Measurements from ENCODE around the gene APLN. TPM values are rescaled to one million over a fixed set of nuclear protein-coding genes. Genes with fewer than 3 reads are reported as not detected.
A peak's percentile ranks its signal among the peaks of the same experiment; 100 is the strongest.

The APLN gene, protein sequence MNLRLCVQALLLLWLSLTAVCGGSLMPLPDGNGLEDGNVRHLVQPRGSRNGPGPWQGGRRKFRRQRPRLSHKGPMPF
- total RNA-seq: 9.3 and 28.8 TPM in 2 replicates

- peak; percentile 34 to 79 for DNase-seq (ENCODE audit: low read depth in 2 of 2)
These were observed at the start of gene APLN for GRCh38 chrX:129654652-129655546. APLN (minus strand) TSS chrX:129654956; CDS start chrX:129654630, 326 bp downstream.

DNA sequence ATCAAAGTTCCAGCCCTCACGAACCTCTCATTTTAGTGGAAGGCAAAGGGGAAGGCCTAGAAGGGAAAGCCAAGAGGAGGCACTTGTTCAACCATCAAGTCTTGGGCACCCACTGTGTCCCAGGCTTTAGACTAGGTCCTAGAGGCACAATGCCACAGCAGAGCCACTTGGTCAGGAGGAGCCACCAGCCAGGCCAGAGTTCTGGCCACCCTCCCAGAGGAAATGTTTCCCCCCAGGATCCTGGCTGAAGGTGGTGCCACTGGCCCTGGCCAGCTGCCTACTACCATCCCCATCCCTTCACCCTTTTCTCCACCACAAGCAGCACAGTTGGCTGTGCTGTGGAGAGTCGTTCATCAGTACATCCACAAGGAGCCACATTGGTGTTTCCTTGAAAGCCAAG lies 49.7 kb upstream of the APLN start:
- DNase-seq (ENCODE audit: low read depth in 2 of 2): no peak

DNA sequence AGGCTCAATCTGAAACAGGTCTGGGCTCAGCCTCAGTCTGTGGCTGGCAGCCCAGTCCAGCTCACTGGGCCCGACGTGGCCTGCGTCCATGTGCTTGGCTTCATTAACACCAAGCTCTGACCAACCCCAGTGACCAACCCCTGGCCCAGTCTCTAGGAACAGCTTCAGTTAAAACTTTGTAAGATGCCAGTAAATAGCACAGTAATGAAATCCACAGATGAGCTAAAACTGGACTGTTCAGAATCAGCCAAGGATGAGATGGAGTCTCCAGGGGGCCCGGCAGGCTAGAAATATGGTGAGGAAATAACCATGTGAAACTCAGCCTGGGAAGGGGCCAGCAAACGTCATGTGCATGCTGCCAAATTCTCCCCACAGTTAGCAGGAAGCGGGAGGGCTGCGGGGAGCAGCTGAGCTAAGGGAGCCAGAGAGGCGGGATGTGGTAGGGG lies 46.9 kb upstream of the APLN start:
- no peak for DNase-seq (ENCODE audit: low read depth in 2 of 2)

DNA sequence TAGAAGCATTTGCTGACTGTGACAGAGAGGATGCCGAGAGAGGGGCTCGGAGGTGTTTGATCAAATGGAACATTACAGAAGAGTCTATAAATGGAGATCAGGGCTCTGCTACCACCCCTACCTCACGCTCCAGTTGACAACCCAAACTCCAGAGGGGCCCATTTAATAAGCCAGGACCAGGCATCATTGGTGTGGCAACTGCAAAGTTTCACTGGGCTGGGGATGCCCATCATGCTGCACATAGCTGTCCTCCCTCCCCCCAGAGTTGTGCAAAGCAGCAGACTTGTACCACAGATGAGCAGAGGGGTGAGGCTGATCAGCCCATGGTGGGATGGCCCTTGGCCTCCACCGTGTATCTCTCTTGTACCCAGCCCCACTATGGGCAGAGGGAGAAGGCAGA lies 45.8 kb upstream of the APLN start:
- DNase-seq (ENCODE audit: low read depth in 2 of 2): no peak

DNA sequence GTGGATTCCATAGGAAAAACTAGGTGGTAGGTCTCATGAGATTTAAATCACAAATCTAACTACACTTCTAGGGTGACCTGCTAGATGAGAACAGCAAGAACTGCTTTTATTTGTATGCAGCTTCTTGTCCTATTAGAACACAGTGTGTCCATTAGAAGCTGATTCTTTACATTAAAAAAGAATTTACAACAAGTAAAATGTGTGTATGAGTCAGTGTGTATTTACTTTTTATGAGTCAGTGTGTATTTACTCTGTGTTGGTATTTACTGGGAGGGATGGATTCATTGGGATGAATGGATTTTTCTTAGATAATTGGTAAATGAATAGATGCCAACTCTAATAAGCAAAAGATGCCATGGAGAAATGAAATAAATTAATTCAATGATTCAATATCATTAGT lies 43.4 kb upstream of the APLN start:
- DNase-seq (ENCODE audit: low read depth in 2 of 2): no peak

- DNase-seq (ENCODE audit: low read depth in 2 of 2): no peak
These were observed 42.6 kb upstream of the APLN start for GRCh38 chrX:129697204-129697829.

- DNase-seq (ENCODE audit: low read depth in 2 of 2): no peak
These were observed 41.9 kb upstream of the APLN start for GRCh38 chrX:129696463-129697155.

DNA sequence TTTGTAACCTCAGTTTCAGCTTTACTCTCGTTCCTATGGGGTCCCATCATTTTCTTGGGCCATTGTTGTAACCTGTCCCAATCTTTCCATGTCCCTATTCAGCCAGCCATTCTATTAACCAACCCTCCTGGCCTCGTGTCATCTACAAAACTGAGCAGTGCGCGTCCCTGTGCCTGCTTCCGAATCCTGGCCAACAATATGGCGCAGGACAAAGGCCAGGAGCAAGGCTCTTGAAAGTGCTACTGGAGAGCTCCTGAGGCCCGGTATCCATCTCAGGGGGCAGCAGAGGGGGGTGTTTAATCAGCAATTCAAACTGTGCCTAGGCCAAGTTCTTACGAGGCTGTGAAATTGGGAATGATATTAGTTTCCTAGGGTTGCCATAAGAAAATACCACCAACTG lies 41.2 kb upstream of the APLN start:
- no peak for DNase-seq (ENCODE audit: low read depth in 2 of 2)

GRCh38 chrX:129695535-129695934 lies 40.8 kb upstream of the APLN start:
- DNase-seq (ENCODE audit: low read depth in 2 of 2): no peak

- no peak for DNase-seq (ENCODE audit: low read depth in 2 of 2)
These were observed 40.0 kb upstream of the APLN start for GRCh38 chrX:129694805-129695204.

- DNase-seq (ENCODE audit: low read depth in 2 of 2): no peak
These were observed 38.6 kb upstream of the APLN start for GRCh38 chrX:129693354-129693753.

- no peak for DNase-seq (ENCODE audit: low read depth in 2 of 2)
These were observed 35.7 kb upstream of the APLN start for GRCh38 chrX:129690435-129690834.

DNA sequence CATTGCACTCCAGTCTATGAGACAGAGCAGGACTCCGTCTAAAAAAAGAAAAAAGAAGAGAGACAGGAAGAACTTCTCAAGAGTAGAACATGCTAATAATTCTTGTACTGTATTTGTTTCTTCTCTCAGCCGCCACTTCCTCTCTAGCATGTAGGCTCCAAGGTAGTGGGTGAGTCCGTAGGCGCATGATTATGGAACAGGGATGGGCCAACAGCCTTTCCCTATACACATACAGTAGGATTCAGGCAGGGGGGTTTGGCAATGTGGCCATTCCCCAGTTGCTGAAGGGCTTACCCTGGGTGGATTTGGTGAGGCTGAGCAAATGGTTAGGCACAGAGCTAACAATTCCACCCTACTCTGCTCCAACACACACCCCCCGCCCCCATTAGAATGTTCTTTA lies 35.0 kb upstream of the APLN start:
- no peak for DNase-seq (ENCODE audit: low read depth in 2 of 2)

GRCh38 chrX:129688097-129688496 lies 33.3 kb upstream of the APLN start:
- no peak for DNase-seq (ENCODE audit: low read depth in 2 of 2)

GRCh38 chrX:129686422-129686948 lies 31.7 kb upstream of the APLN start:
- DNase-seq (ENCODE audit: low read depth in 2 of 2): no peak

GRCh38 chrX:129682979-129683378 lies 28.2 kb upstream of the APLN start:
- no peak for DNase-seq (ENCODE audit: low read depth in 2 of 2)

- no peak for DNase-seq (ENCODE audit: low read depth in 2 of 2)
These were observed 25.1 kb upstream of the APLN start for GRCh38 chrX:129679901-129680300.

DNA sequence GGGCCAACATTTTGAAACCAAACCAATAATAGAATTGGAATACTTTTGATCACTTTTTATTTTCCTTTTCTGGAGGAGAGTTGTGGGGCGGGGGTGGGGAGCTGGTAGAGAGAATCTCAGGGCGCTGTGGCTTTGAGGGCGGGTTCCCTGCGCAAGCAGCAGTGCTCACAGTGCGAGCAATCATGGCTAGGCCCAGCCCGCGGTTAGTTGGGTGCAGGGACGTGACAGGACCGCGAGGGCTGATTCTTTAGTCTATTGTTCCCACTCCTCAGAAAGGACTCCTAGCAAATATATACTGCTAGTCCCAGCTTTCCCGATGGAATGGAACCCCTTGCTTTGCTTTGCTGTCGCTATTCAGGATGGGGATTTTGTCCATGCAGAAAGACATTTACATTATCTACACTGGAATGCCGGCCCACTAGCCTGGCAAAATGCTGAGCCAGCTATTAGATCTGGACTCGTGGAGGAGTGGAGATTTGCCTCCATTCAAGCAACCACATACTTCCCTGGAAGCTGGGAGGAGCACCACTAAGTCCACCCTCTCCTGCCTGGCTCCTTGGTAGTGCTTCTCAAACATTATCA lies 23.9 kb upstream of the APLN start:
- DNase-seq (ENCODE audit: low read depth in 2 of 2): no peak

- no peak for DNase-seq (ENCODE audit: low read depth in 2 of 2)
These were observed 12.7 kb upstream of the APLN start for GRCh38 chrX:129667412-129667811.

- peak; percentile 53 to 88 for DNase-seq (ENCODE audit: low read depth in 2 of 2)
These were observed 11.3 kb upstream of the APLN start for GRCh38 chrX:129665916-129666644.

- DNase-seq (ENCODE audit: low read depth in 2 of 2): peak in 1 of 2 donors; percentile 61
These were observed 8.4 kb upstream of the APLN start for GRCh38 chrX:129663171-129663570.

Measured in lung microvascular endothelial cell (primary cell).